Middle frontal gyrus (tissue), 1 donor: ENCODE results near the gene INO80D.

Source experiments
- DNase-seq: peaks from one replicate; pipeline ENCODE4 v3.0.0-alpha.2; 2015; ENCODE audit warnings: low spot score; ENCODE audit errors: extremely low spot score

The INO80D gene

DNA sequence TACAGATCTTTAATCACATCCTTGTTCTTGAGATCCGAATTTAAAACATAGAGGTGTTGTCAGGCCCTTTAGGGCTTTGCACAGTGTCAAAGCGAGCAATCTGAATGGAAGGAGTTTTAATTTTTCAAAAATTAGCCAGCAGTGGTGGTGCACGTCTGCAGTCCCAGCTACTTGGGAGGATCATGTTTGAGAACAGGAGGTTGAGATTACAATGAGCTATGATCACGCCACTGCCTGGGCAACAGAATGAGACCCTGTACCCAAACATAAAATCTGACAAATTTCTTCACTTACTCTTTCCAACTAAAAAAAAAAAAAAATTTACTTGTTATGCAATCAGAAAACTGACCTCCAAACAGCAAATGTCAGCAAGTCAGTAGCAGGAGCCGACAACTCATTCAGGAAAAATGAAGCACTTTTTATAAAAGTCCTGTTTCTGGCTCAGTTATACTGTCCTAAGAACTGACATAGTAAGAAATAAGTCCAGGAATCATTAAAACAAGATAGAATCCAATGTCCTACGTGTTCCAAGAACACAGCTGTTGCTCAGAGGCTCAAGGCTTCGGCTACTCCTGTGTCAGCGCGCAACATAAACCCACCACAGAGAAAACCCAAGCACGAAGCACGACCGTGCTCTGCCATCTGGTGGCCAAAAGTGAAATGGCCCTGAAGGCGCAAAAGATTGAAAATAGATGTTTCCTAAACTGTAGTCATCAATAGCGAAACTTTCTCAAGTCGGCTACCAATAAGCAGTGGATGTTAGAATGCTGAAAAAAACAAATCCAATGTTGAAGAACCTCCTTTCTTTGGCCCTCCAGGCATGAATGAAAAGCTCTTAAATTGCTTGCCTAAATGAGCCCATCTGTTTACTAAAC is 138.1 kb downstream of the INO80D start:
- DNase-seq, result peak; percentile 52

DNA sequence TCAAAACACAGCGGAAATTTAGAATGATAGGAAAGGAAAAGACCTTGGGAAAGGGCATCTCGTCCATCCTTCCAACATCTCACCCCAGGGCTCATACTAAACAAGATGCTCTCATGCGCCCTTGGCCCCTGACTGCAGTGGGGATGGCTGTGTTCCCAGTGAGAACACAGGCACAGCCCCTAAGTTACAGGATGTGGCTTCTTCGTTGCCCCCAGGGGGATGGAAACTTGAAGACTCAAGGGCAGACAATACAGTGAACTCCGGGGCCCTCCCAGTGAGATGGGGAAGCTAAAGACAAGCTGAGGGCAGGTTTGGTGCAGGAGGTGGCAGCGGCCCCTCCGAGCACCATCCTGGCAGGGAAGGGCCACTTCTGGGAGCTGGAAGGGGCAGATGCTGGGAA is 139.7 kb downstream of the INO80D start:
- no peak for DNase-seq
